ENCODE data around the gene INTS6.

INTS6 gene

DNA sequence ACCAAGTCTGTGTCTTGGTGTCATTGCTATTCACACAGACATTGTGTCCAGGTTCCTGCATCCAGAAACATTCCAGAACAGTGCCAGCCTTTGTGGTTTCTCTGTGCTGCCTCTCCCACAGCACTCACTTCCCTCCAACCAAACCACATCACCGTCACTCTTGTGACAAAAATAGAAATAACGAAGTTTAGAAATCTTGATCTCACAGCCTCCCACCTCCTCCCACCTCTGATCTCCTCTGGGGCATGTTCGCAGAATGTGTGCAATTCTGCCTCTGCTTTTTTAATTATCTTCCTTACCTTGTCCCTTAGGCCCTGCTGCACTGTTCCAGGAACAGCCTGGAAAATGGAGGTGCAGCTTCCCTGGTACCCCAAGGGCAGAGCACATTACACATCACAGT, 122.0 kb downstream of the INTS6 start:
- no peak for ATAC-seq
- no peak for TF ChIP-seq ZFP3 (CRISPR knock-in tag; IDR thresholded peaks at IDR 0.05)
- TF ChIP-seq OSR1 (CRISPR knock-in tag; IDR thresholded peaks at IDR 0.05): no peak

DNA sequence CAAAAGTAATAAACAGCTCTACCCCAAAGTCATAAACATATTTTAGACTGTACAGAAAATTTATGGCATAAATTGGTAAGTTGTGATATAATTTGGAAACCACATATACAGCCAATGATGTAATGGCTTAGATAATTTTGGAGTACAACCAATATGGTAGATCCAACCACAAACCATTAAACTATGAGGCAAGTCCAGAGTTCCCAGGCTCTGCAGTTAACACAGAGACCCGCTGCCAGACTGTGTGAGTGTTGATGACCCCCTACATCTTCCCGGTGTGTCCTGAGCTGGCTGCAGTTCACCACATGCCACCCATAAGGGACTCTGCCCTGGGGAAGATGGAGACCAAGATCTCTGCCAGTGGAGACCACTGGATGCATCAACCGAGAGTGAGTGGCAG, 123.2 kb downstream of the INTS6 start:
- ATAC-seq: no peak

DNA sequence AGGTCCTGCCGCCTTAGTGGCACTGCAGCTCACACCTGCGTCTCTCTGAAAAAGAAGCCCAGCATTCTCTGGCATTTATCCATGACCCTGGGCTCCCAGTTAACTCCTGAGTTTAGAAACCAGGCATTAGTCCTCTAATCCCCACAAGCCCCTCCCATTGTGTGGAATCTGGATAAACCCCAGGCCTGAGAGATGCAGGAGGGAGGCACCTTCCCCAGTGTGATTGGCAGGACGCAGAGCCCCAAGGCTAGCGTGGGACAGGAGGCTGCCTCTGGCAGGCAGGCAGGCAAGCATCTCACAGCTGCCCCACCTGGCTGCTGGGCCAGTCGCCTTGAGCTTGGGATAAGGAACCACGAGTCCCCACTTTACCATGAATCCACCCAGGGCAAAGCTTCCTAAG, 124.3 kb downstream of the INTS6 start:
- ATAC-seq: no peak
- TF ChIP-seq ZNF70 (CRISPR knock-in tag; IDR thresholded peaks at IDR 0.05) (no peak), ZC3H10 (CRISPR knock-in tag; IDR thresholded peaks at IDR 0.05) (no peak), TSHZ2 (CRISPR knock-in tag; IDR thresholded peaks at IDR 0.05) (no peak), POU6F1 (CRISPR knock-in tag; IDR thresholded peaks at IDR 0.05; ENCODE audit: borderline replicate concordance, low read depth) (no peak), ZNF8 (CRISPR knock-in tag; IDR thresholded peaks at IDR 0.05) (no peak), ISL1 (CRISPR knock-in tag; IDR thresholded peaks at IDR 0.05) (no peak), CSRNP3 (CRISPR knock-in tag; IDR thresholded peaks at IDR 0.05) (no peak), OSR1 (CRISPR knock-in tag; IDR thresholded peaks at IDR 0.05) (no peak), PPARA (CRISPR knock-in tag; IDR thresholded peaks at IDR 0.05; ENCODE audit: borderline replicate concordance) (no peak), CSDC2 (CRISPR knock-in tag; IDR thresholded peaks at IDR 0.05) (no peak), RARB (CRISPR knock-in tag; IDR thresholded peaks at IDR 0.05) (no peak)
- TF ChIP-seq, protein P1, sequence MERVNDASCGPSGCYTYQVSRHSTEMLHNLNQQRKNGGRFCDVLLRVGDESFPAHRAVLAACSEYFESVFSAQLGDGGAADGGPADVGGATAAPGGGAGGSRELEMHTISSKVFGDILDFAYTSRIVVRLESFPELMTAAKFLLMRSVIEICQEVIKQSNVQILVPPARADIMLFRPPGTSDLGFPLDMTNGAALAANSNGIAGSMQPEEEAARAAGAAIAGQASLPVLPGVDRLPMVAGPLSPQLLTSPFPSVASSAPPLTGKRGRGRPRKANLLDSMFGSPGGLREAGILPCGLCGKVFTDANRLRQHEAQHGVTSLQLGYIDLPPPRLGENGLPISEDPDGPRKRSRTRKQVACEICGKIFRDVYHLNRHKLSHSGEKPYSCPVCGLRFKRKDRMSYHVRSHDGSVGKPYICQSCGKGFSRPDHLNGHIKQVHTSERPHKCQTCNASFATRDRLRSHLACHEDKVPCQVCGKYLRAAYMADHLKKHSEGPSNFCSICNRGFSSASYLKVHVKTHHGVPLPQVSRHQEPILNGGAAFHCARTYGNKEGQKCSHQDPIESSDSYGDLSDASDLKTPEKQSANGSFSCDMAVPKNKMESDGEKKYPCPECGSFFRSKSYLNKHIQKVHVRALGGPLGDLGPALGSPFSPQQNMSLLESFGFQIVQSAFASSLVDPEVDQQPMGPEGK (CRISPR knock-in tag; IDR thresholded peaks at IDR 0.05; ENCODE audit: borderline replicate concordance): no peak

More for the DNA sequence above, 123.2 kb downstream of the INTS6 start:
- TF ChIP-seq ARNTL (CRISPR knock-in tag; IDR thresholded peaks at IDR 0.05; ENCODE audit: borderline replicate concordance, low read depth): no peak

DNA sequence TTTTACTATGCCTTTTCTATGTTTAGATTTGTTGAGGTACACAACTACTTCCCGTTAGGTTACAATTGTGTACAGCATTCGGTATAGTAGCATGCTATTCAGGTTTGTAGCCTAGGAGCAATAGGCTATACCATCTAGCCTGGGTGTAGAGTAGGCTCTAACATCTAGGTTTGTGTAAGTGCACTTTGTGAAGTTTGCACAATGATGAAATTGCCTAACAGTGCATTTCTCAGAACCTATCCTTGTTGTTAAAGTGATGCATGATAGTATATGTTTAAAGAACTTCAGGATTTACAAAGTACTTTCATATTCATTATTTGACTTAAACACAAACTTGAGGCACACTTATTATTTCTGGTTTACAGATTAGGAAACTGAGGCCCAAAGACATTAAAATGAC, 124.9 kb downstream of the INTS6 start:
- TF ChIP-seq, protein P1 (CRISPR knock-in tag; IDR thresholded peaks at IDR 0.05; ENCODE audit: borderline replicate concordance): no peak
- no peak for ATAC-seq

DNA sequence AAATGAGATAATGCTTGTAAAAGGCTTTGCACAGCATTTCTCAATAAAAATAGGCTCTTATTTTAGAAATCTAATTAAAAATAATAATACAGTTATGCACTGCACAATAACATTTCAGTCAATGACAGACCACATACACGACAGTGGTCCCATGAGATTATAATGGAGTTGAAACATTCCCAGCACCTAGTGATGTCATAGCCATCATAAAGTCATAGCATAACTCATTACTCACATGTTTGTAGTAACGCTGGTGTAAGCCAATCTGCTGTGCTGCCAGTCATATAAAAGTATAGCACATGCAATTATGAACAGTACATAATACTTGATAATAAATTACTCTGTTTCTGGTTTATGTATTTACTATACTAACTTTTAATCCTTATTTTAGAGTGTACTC, 126.1 kb downstream of the INTS6 start:
- no peak for ATAC-seq
- no peak for TF ChIP-seq ISL1 (CRISPR knock-in tag; IDR thresholded peaks at IDR 0.05)
- TF ChIP-seq ZC3H10 (CRISPR knock-in tag; IDR thresholded peaks at IDR 0.05): no peak
- TF ChIP-seq TCF4 (CRISPR knock-in tag; IDR thresholded peaks at IDR 0.05; ENCODE audit: borderline replicate concordance): no peak
- TF ChIP-seq RARB (CRISPR knock-in tag; IDR thresholded peaks at IDR 0.05): no peak
- TF ChIP-seq BACH2 (CRISPR knock-in tag; IDR thresholded peaks at IDR 0.05; ENCODE audit: borderline replicate concordance): no peak
